Lung (tissue), 16 donors: Measurements from ENCODE around the gene MRPL47. TPM values are rescaled to one million over a fixed set of nuclear protein-coding genes. Genes with fewer than 3 reads are reported as not detected.

ENCODE experiments used
- ATAC-seq: fragments of 200-7000 bp; cut with Tn5 transposase; one replicate; pipeline ENCODE4 v1.9.1; 2020; ENCODE audit warnings: moderate number of reproducible peaks; ENCODE audit not compliant: insufficient read depth, low FRiP score
- DNase-seq, 3 donors: peaks; one replicate each; pipeline ENCODE4 v3.0.0-alpha.2; 2013 to 2017
- H3K27ac ChIP-seq, 2 donors: one replicate each; pipeline ENCODE4 v1.5.1; 2013; ENCODE audit warnings: mild to moderate bottlenecking in 2 of 2, moderate library complexity in 2 of 2, control low read depth in 1 of 2, inconsistent platforms in 1 of 2, low read depth in 1 of 2, low read length in 1 of 2
- H3K27me3 ChIP-seq, 3 donors: one replicate each; pipeline ENCODE4 v1.5.1; 2013; ENCODE audit warnings: low read length in 2 of 3; ENCODE audit not compliant: control insufficient read depth in 3 of 3, insufficient read depth in 3 of 3
- H3K36me3 ChIP-seq, 4 donors: one replicate each; pipeline ENCODE4 v1.5.1; 2013; ENCODE audit warnings: low read length in 4 of 4, mild to moderate bottlenecking in 1 of 4, moderate library complexity in 1 of 4; ENCODE audit not compliant: control insufficient read depth in 4 of 4, insufficient read depth in 4 of 4
- H3K4me1 ChIP-seq, 5 donors: one replicate each; pipeline ENCODE4 v1.5.1; 2013; ENCODE audit warnings: low read length in 5 of 5, mild to moderate bottlenecking in 2 of 5, moderate library complexity in 1 of 5; ENCODE audit not compliant: control insufficient read depth in 5 of 5, insufficient read depth in 5 of 5
- H3K4me3 ChIP-seq: one replicate; pipeline ENCODE4 v1.5.1; 2013; ENCODE audit warnings: mild to moderate bottlenecking, control low read depth, moderate library complexity
- H3K9ac ChIP-seq, 2 donors: one replicate each; pipeline ENCODE4 v1.5.1; 2013; ENCODE audit warnings: low read length in 2 of 2, control low read depth in 1 of 2; ENCODE audit not compliant: insufficient read depth in 1 of 2
- H3K9me3 ChIP-seq, 4 donors: one replicate each; pipeline ENCODE4 v1.5.1; 2013; ENCODE audit warnings: low read length in 3 of 4, mild to moderate bottlenecking in 1 of 4, moderate library complexity in 1 of 4; ENCODE audit not compliant: control insufficient read depth in 4 of 4, insufficient read depth in 3 of 4
- WGBS, 2 donors: extraction: QIAGEN DNeasy Blood & Tissue Kit; methylation state at CpG; one replicate each; pipeline ENCODE4 v1.1.7; 2013; 5-methylcytosine and 5-hydroxymethylcytosine counted together
- long read RNA-seq, 5 donors: transcript quantifications; one replicate each; lab custom pipeline, GENCODE V29; 2026
- polyA plus RNA-seq, 2 donors: library from polyadenylated mRNA; stranded (reverse); fragments of 200-250 nt; gene quantifications; one replicate each; pipeline ENCODE4 v1.2.1, GENCODE V29; 2013
- total RNA-seq, 2 donors: library from RNA; depleted of rRNA in 1 of 2; stranded (reverse); fragments of >200 nt in 1 of 2; gene quantifications; one replicate each; pipeline ENCODE4 v1.2.1, GENCODE V29; 2014 to 2021
- TF ChIP-seq, protein P1 (sequence below): IDR thresholded peaks from 2 replicates; pipeline ENCODE4 v1.5.1; 2012; ENCODE audit warnings: mild to moderate bottlenecking; ENCODE audit errors: control extremely low read depth, extremely low read depth
- donor health status: control.
- donor health status: control.
- donor health status: Bipolar disorder and iron deficiency.
- donor health status: healthy.
- donor health status: DM: yes; HTN: yes; CAD: no.

MRPL47 gene
- total RNA-seq: 10 to 100 TPM; 24.3 to 24.8 TPM
- polyA plus RNA-seq: 10 to 100 TPM; 32.9 to 92.8 TPM
- long read RNA-seq, donor 1, transcript MRPL47-203 (7 exons, 1,370 nt): major isoform, 22 of 33 reads
- long read RNA-seq, donor 1, transcript MRPL47-202 (6 exons, 673 nt): minor isoform, 5 of 33 reads
- long read RNA-seq, donor 1, partial matches to known transcripts: 6 of 33 reads
- long read RNA-seq, donor 1, other reads (novel, unspliced or antisense): 0 of 33 reads
- long read RNA-seq, donor 2, transcript MRPL47-203 (7 exons, 1,370 nt): major isoform, 12 of 141 reads
- long read RNA-seq, donor 2, partial matches to known transcripts: 124 of 141 reads
- long read RNA-seq, donor 2, other reads (novel, unspliced or antisense): 5 of 141 reads
- long read RNA-seq, donor 3, transcript MRPL47-203 (7 exons, 1,370 nt): major isoform, 22 of 30 reads
- long read RNA-seq, donor 3, partial matches to known transcripts: 5 of 30 reads
- long read RNA-seq, donor 3, other reads (novel, unspliced or antisense): 0 of 30 reads
- long read RNA-seq, donor 4, transcript MRPL47-203 (7 exons, 1,370 nt): major isoform, 13 of 14 reads
- long read RNA-seq, donor 4, partial matches to known transcripts: 0 of 14 reads
- long read RNA-seq, donor 4, other reads (novel, unspliced or antisense): 0 of 14 reads
- long read RNA-seq, donor 5, transcript MRPL47-203 (7 exons, 1,370 nt): major isoform, 32 of 422 reads
- long read RNA-seq, donor 5, transcript MRPL47-202 (6 exons, 673 nt): minor isoform, 8 of 422 reads
- long read RNA-seq, donor 5, partial matches to known transcripts: 361 of 422 reads
- long read RNA-seq, donor 5, other reads (novel, unspliced or antisense): 21 of 422 reads

DNA sequence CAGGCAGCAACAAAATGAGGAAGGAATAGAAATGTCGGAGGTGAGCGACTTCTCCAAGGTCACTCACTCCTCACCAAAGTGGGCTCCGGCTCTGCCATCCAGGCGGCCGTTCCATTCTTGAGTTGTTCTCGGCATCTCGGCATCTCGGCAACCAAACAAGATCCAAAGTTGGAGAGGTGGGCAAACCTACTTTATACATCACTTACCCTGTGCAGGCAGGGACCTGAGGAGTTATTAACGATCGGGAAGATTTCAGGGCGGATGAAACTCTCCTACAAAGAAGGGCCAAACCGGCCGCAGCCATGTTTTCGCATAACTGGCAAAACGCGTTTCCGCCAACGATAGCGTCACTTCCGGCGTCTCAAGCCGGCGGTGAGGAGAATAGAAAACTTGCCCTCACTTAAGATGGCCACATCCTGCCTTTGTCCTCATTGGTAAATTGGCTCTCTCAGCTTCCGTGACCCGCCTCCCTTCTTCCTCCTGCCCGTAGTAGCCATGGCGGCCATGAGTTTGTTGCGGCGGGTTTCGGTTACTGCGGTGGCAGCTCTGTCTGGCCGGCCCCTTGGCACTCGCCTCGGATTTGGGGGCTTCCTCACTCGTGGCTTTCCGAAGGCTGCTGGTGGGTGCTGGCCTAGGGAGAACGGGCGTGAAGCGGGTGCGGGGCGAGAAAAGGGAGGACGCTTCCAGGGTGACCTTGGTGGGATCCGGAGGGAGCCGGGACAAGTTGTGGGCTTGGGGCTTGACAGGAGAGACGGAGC, at the start of gene MRPL47, which contains the start of gene NDUFB5:
TSS of gene MRPL47 (minus strand) at position 318 of the 758 bp plus-strand sequence. CDS start at position 304, 14 bp downstream.
TSS of gene NDUFB5 (plus strand) at position 474 of the 758 bp plus-strand sequence. CDS start at position 496, 22 bp downstream.
- no peaks in the 10 kb centered on the region for H3K27me3 ChIP-seq
- H3K4me1 ChIP-seq: peaks cover 0 to 10% (median 6%) of the 10 kb centered on the region in 5 donors
- 0 to 1% methylated on average over 45 of the region's 45 CpGs for WGBS, 2 donors
- H3K4me3 ChIP-seq: peak within 1 kb of the TSS; percentile 80
- TF ChIP-seq, protein P1, sequence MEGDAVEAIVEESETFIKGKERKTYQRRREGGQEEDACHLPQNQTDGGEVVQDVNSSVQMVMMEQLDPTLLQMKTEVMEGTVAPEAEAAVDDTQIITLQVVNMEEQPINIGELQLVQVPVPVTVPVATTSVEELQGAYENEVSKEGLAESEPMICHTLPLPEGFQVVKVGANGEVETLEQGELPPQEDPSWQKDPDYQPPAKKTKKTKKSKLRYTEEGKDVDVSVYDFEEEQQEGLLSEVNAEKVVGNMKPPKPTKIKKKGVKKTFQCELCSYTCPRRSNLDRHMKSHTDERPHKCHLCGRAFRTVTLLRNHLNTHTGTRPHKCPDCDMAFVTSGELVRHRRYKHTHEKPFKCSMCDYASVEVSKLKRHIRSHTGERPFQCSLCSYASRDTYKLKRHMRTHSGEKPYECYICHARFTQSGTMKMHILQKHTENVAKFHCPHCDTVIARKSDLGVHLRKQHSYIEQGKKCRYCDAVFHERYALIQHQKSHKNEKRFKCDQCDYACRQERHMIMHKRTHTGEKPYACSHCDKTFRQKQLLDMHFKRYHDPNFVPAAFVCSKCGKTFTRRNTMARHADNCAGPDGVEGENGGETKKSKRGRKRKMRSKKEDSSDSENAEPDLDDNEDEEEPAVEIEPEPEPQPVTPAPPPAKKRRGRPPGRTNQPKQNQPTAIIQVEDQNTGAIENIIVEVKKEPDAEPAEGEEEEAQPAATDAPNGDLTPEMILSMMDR: no peak
- peak within 1 kb of the TSS; percentile 92 to 95 for H3K27ac ChIP-seq
- ATAC-seq (peak; percentile 98), DNase-seq (peak; percentile 97 to 99 (median 99))
- H3K9ac ChIP-seq: peak within 1 kb of the TSS; percentile 96 to 98
- H3K9me3 ChIP-seq: no peaks in the 10 kb centered on the region
- H3K36me3 ChIP-seq: peaks cover 3 to 22% (median 9%) of the 10 kb centered on the region in 4 donors

DNA sequence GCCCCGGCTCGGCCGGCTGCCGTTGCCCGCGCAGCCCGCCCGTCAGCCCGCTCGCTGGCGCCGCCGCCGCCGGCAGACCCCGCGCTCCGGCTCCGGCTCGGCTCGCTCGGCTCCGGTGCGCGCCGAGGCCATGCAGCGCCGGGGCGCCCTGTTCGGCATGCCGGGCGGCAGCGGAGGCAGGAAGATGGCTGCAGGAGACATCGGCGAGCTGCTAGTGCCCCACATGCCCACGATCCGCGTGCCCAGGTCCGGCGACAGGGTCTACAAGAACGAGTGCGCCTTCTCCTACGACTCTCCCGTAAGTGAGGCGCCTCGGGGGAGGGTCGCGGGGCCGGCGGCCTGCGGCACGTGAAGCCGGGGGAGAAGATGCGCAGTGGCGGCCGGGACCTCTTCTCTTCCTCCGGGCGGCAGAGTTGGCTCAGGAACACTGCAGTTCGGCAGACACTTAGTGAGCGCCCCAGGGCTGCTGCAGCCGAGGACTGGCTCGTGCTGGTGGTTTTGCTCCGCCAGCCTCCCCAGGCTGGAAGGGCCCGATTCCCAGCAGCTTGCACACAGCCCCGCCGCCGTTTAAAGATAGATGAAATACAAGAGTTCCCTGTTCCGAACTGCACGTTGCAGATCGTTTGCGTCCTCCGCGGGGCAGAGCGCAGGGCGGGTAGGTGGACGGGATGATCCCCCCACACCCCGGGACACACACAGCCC, 48.8 kb upstream of the MRPL47 start:
- TF ChIP-seq, protein P1: no peak
- Histone ChIP-seq H3K4me1 (peaks cover 0 to 10% (median 6%) of the 10 kb centered on the region in 5 donors), H3K4me3 (peak overlapping the region; percentile 84), H3K36me3 (no peaks in the 10 kb centered on the region), H3K27ac (peak overlapping the region; percentile 93 to 95), H3K9ac (peak overlapping the region; percentile 76 to 84), H3K9me3 (no peaks in the 10 kb centered on the region), H3K27me3 (no peaks in the 10 kb centered on the region)
- peak; percentile 85 to 88 (median 87) for DNase-seq
- 0% methylated on average over 72 to 77 of the region's 77 CpGs for WGBS, 2 donors
- ATAC-seq: peak; percentile 75

DNA sequence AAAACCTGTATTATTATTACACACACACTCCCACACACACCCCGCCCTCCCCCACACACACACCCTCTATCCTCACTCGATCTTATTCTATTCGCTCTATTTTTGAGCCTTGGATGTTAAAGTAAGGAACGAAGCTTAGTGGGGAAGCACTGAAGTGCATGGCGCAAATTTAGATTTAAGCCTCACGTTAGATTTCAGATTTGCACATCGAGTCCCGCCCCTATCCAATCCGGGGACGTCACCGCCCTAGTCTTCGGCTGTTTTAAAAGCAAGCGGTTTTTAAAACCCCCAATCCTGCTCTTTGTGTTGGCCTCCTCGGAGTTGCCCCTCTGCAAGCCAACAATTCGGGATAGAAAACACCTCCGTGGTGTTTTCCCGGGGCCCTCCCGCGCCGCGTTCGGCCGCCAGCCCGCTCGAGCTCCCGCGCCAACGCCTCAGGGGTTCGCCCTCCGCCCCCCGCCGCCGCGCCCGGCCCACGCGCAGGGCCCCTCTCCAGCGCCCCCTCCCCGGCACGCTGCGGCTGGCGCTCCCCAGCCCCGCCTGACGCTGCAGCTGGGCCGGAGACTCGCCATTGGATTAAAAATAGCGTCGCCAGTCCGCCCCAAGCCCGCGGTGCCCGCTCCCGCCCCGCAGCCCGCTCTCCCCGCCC, 48.1 kb upstream of the MRPL47 start, which contains the start of gene USP13:
TSS of gene USP13 (plus strand) at position 594 of the 649 bp plus-strand sequence. CDS start 186 bp downstream, outside the sequence.
- Histone ChIP-seq H3K27me3 (no peaks in the 10 kb centered on the region), H3K9me3 (no peaks in the 10 kb centered on the region), H3K27ac (peak within 1 kb of the TSS; percentile 93 to 95), H3K4me1 (peaks cover 0 to 10% (median 6%) of the 10 kb centered on the region in 5 donors), H3K4me3 (peak within 1 kb of the TSS; percentile 84), H3K9ac (peak within 1 kb of the TSS; percentile 76 to 85), H3K36me3 (no peaks in the 10 kb centered on the region)
- peak; percentile 90 to 94 (median 91) for DNase-seq
- WGBS, 2 donors: 1% methylated on average over 42 to 56 of the region's 56 CpGs
- peak; percentile 70 for ATAC-seq
- TF ChIP-seq, protein P1: no peak
